HG03097 (cell line): ENCODE data around the gene CYFIP2.
A peak's percentile ranks its signal among the peaks of the same experiment; 100 is the strongest.

Experiments used
- ATAC-seq: cut with Tn5 transposase; IDR thresholded peaks from one replicate; pipeline ENCODE4 v1.9.1; 2021; ENCODE audit not compliant: unreplicated experiment, low FRiP score

Gene CYFIP2

GRCh38 chr5:157253547-157253946 is 12.4 kb upstream of the CYFIP2 start:
- peak; percentile 44 for ATAC-seq

- ATAC-seq = no peak
Observed at GRCh38 chr5:157258450-157258849, 7.5 kb upstream of the CYFIP2 start.

GRCh38 chr5:157259699-157260098 is 6.2 kb upstream of the CYFIP2 start:
- ATAC-seq = no peak

- ATAC-seq = no peak
Observed at GRCh38 chr5:157263496-157264090, 2.3 kb upstream of the CYFIP2 start.

GRCh38 chr5:157266286-157267007 is 524 bp downstream of the CYFIP2 start:
- ATAC-seq = peak; percentile 37

GRCh38 chr5:157267025-157267424 is 1.1 kb downstream of the CYFIP2 start:
- ATAC-seq = no peak

GRCh38 chr5:157267761-157268480 is 2.0 kb downstream of the CYFIP2 start:
- ATAC-seq = no peak

GRCh38 chr5:157269165-157269671 is 3.3 kb downstream of the CYFIP2 start:
- no peak for ATAC-seq

- ATAC-seq = no peak
Observed at GRCh38 chr5:157269761-157270272, 3.9 kb downstream of the CYFIP2 start.

GRCh38 chr5:157270771-157271170 is 4.8 kb downstream of the CYFIP2 start:
- no peak for ATAC-seq

GRCh38 chr5:157271740-157272271 is 5.9 kb downstream of the CYFIP2 start:
- ATAC-seq = peak; percentile 87

- peak; percentile 51 for ATAC-seq
Observed at GRCh38 chr5:157273131-157273556, 7.2 kb downstream of the CYFIP2 start.

GRCh38 chr5:157275403-157275802 is 9.5 kb downstream of the CYFIP2 start:
- no peak for ATAC-seq

- ATAC-seq = no peak
Observed at GRCh38 chr5:157278319-157279037, 12.6 kb downstream of the CYFIP2 start.

- ATAC-seq = no peak
Observed at GRCh38 chr5:157279605-157280239, 13.8 kb downstream of the CYFIP2 start.

GRCh38 chr5:157280927-157281326 is 15.0 kb downstream of the CYFIP2 start:
- no peak for ATAC-seq

- ATAC-seq = no peak
Observed at GRCh38 chr5:157282150-157282549, 16.2 kb downstream of the CYFIP2 start.

GRCh38 chr5:157283434-157283833 is 17.5 kb downstream of the CYFIP2 start:
- ATAC-seq = peak; percentile 97

- ATAC-seq = no peak
Observed at GRCh38 chr5:157284458-157285212, 18.7 kb downstream of the CYFIP2 start.
